Stimulated activated CD4-positive, alpha-beta T cell treated with anti-CD3 and anti-CD28 coated beads, Interleukin-1b, Interleukin-23, amount 100 ng/mL, for 1 hour (primary cell): ENCODE results near the gene DUSP6.

Source experiments
- DNase-seq, 2 donors: peaks; one replicate each; pipeline ENCODE4 v3.0.0-alpha.2; 2020; ENCODE audit warnings: low read depth in 2 of 2

The DUSP6 gene

DNA sequence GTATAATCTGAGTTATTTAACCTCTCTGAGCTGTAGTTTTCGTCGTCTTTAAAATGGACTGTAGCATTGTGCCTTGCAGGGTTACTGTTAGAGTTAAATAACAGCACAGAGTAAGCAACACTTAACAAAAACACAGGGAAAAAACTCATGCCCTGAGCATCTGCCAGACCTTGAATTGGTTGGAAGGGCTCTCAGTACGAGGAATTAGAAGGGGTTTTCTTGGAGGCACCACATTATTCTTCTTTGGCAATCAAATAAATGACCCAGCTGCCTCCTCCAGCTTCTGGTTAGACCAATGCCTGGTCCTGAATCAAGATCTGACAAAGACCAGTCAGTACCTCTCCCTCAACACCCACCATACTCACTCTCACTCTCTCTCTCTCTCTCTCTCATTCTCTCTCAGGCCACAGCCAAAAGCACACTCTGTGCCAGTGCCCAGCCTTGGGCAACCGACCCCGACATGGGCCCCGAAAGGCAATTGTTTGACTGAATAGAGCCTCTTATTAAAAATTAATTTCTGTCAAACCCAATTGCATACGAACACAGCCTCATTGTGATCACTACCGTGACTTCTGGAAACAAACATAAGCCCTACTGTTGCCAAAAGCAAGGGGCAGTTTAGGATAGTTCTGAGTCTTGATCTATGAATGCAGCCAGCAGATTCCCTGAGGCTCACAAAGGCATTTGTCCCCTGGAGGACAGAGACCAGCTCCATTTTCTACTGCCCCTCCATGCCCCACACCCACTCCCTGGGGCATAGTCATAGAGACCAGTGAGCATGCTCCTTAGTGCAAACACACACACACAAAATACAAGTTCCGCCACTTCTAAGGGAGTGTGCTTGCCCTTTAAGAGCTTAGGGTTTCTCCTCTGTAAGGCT is 23.9 kb downstream of the DUSP6 start:
- DNase-seq, result no peak

DNA sequence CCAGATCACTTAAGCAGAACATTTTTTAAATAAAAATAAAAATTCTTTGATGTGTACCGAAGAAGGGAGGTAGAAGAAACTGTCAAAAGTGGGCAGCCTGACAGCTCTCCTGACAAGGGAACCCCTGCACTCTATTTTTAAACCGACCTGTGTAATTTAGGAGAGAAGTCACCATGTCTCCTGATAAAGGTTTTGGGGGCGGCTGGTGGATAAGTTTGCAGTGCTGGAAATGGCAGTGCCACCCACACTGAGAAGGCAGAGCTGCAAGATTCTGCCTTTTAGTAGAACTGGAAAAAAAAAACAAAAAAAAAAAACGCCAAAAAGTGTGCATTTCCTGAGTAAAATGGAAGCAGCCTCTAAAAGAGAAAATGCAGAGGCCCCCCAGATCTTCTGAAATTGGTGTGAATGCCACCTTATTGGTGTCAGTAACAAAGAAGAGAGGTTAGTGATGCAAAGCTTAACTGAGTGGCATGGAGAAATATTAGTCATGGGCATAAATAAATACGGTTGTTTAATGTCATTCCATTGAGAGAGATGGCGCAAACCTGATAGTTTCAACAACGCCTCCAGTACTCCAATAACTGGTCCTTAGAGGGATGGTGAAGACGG is 24.7 kb downstream of the DUSP6 start:
- DNase-seq, result no peak

DNA sequence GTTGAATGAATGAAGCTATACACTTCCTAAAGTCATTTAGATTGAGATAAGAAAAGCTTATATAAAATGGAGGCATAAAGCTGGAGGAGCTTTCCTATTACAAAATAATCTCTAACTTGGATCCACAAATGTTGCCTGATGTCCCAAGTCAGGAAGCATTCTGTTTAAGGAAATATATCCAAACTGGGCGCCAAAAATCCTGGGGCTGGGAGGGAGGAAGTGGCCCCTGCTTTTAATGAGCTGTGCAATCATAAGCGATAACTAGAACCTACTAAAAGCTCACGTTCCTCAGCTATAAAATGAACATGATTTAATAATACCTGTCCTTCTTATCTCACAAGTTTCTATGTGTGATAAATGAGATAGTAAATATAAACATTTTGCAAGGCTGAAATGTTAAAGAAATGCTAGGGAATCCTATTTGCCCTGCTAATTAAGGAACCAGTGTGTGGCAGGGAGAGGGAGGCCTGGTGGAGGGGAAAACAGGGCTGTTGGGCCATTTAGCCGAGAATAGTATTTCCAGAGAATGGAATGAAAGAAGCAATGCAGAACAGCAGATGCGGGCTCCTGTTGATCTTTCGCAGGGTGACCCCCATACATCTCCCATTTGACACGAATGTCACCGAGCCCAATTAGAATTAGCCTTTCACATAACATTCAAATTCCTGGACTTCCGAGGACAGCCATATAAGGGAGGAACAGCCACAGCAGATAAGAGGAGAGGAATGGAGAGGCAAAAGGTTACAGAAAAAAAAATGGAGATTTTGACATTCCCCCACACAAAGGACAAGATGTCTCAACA is 25.9 kb downstream of the DUSP6 start:
- DNase-seq, result no peak

DNA sequence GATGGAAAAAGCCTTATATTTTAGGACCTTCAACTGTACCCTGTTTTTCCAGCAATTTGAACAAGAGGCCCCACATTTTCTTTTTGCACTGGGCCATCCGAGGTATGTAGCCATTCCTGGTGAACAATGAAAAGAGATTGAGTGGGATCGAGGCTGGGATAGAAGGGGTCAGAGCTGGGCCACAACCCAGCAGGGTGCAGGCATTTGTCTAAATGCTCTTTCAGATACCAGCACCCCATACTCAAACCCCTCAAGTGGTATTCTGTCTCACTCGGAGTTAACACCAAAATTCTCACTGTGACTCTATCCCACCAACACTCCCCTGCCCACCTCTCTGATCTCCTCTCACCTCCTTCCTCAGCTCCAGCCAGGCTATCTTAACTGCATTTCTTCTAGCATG is 26.8 kb downstream of the DUSP6 start:
- DNase-seq, result no peak

DNA sequence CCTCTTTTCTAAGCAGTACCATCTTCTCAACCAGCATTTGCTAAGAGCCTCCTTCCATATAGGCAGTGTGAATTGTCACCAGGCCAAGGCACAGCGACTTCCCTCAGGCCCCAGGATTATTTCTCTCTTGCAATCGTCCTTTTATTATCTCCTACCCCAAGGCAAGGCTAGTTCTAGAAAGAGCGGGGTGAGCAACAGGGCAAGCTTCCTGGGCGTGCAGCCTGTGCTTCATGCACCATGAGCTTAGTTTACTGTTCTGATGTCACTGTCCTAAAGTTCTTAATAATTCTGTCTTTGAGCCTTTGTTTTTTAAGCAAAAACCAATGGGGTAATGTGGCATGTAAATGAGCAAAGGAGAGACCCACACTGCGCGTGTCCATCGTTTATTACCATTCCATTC is 27.9 kb downstream of the DUSP6 start:
- no peak for DNase-seq

DNA sequence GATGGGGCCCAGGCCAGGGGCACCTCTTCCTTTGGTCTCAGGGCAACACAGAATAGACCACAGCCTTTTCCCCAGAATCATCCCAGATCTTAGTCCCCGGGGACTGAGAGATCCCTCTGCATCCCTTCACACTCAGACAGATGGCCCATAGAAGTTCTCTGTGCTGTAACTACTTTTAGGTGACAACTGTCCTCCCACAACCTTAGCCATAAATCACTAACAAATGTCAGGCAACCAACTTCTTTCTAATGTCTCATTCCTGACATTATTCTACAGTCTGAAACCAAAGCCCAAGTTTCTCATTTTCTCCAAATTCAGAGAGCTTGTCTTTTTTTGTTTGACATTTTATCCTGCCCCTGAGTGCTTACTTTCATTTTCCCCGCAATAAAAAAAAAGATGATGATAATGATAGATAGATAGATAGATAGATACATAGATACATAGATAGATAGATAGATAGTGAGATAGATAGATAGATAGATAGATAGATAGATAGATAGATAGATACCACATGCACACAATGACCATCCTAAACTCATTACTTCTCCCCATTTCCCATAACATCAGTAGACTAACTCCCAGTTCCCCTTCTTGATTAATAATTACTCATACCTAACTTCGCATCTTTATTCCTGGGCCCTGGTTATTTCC is 28.6 kb downstream of the DUSP6 start:
- no peak for DNase-seq

DNA sequence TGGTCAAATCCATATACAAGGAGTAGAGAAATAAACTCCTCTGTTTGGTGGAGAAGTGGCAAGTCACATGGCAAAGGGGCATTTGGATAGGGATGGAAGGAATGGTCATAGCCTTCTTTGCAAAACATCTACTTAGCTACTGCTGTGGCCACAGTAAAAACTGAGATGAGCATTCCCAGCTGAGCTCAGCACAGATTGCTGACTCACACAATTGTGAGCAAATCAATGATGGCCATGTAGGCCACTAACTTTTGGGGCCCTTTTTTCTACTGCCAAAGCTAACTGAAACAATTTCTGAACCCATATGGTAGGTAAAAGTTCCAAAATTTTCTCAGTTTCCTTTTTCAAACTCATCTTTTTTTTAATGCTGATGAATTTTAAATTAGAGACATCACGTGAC is 31.6 kb downstream of the DUSP6 start:
- DNase-seq, result no peak

DNA sequence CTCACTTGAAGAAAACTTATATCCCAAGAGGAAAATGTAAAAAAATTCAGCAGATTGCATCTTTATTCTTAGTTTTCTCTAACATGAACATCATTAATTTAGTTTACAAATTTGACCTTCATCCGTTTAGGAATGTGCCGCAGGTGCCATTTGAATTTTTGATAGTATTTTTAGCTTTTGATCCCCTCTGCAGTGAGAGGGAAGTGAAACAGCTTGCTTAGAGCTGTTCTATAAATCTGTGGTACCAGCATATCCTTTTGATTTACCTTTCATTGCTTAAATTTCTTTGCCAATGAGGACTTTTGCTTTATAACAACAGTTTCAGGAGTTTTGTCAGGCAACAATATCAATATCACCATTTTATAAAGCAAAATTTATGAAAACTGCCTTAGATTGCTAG is 32.7 kb downstream of the DUSP6 start:
- DNase-seq, result no peak

DNA sequence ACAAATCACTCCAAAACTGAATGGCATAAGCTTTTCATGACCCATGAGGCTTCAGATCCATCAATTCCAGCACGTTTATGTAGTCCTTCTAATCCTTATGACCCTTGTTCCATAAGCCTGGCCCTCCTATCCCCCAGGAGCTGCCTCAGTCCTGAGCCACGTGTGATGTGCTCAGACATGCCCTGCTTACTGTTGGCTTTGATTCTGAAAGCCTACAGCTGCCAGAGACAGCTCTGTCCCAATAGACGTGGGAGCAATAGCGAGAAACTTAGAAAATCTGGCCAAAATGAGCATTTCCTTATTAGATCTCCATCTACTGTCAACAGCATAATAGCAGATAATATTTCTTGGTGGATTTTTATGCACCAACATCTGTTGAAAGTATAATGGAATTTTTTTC is 33.2 kb downstream of the DUSP6 start:
- no peak for DNase-seq

DNA sequence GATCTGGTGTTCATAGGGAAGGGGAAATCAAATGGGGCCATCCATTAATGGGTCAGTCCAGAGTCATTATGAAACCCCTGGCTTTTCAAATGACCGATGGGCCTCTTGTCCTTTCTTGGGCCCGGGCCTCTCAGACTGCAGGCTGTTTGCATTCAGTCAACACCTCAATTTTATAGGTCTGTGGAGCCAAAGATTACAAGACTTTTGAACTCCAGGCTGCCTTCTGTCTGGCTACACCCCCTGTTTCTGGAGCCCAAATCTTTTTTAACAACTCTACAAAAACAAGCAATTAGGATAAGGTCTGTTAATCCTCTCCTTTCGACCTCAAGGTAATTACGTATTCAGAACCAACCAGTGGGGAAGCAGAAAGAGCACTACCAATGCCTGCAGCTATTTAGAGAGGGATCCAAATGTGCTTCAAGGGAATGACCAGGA is 35.6 kb downstream of the DUSP6 start:
- no peak for DNase-seq

DNA sequence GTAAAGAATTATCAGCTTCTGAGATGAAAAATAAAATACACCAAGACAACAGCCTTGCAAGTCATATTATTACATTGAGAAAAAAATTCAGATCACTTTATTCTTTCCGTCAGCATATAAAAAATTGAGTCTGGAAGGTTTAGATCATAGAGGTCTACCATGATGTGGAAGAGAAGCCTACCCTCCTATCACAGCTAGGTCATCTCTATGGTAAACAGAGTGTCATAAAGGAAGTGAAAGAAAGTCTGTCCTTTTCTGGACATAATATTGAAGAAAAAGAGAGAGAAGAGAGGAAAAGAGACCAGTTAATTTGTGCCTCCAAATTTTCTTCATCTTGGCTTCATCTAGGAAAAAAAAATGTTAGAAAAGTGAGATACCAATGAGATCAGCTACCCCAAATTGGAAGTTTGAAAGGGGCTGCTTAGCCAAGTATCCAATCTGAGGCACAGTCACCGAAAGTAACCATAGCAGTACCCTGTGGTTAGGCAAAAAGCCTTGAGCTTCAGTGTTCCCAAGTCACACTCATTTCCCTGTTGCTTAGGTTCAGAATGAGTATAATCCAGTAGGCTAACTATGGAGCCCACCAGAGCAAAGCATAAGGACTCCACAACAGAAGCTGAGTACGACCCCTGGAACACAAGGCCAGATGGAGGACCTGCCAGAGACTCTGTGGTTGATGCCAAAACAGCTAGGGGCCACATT is 38.1 kb downstream of the DUSP6 start:
- DNase-seq, result no peak

DNA sequence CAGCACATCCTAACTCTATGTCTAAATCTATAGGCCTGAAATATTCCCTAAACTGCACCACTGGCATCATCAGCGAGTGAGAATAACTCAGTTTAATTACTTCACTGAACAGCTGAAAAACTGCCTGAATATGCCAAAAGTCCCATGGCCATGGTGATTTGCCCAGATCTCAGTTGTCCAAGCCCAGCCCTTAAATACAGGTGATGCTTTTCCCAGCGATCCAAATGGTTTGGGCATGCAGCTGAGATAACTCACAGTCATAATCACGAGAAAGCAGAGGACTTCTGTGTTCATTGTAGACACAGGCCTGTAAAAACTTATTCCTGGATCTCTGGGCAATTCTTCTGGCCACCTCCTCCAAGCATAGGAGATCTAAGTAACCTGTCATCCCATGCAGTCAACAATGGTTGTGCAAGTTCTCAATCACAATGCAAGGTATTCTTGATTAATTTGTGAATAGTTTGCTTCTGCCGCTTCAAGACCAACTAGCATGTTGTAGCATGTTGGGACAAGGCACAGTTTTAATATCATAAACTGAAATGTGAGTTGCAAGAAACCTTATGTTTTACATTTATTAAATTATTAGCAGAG is 40.5 kb downstream of the DUSP6 start:
- no peak for DNase-seq

DNA sequence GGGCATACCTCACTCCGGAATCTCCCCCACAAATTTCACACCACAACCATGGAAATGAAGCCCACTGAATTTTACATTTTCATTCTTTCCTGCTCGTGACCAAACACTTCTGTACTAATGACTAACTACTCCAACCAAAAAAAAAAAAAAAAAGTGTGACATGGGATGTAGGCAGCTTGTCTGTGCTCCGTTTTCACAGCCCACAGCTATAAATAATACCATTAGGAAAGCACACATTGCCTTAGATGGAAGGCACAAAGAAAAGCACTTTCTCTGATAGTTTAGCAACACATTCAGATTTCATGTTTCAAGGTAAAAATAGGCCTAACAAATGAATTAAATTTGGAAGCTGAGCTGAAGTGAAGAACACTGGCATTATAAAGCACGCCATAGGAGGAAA is 42.5 kb downstream of the DUSP6 start:
- no peak for DNase-seq

DNA sequence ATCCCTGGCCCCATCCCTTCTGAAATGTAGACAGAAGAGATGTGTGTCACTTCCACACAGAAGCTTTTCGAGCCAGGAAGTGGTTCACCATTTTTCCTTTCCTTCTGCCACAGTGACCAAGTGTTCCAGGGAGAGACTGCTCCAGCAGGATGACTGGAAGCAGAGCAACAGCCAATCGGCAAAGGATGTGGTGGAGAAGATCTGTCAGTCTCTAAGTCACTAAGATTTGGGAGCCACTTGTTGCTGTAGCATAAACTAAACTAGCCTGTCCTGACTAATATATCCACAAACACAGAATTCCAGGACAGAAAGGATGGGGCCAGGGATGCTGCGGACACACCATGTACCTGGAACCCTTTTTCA is 42.9 kb downstream of the DUSP6 start:
- no peak for DNase-seq

DNA sequence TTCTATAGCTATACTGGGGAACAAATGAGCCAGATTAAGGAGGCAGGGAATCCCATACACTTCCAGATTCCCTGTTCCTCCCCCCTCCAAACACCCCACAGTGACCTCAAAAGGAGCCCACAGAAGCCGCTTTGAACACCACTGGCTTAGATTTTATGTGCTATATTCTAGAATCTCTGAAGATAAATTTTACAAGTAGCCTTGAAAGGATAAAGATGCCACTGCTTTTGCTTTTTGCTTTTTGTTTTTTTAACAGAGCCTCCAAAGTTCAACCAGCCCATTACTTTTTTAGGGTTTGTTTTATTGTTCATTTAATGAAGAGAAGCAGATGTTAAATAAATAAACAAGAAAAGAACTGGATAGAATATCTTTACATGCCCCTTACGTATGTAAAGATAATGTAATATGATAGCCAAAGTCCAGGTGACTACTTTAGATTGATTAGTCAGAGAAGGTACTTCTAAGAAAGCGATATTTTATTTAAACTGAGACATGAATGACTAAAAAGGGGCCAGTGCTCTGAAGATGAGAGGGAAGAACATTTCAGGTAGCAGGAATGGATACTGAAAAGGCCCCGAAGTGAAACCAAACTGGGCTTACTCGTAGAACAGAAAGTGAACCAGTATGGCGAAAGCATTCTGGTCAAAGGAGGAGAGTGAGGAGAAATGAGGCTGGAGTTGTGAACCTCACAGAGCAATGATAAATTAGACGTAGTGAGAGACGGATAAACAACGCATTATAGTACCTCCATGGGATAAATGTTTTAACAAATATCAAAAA is 44.6 kb downstream of the DUSP6 start:
- no peak for DNase-seq

DNA sequence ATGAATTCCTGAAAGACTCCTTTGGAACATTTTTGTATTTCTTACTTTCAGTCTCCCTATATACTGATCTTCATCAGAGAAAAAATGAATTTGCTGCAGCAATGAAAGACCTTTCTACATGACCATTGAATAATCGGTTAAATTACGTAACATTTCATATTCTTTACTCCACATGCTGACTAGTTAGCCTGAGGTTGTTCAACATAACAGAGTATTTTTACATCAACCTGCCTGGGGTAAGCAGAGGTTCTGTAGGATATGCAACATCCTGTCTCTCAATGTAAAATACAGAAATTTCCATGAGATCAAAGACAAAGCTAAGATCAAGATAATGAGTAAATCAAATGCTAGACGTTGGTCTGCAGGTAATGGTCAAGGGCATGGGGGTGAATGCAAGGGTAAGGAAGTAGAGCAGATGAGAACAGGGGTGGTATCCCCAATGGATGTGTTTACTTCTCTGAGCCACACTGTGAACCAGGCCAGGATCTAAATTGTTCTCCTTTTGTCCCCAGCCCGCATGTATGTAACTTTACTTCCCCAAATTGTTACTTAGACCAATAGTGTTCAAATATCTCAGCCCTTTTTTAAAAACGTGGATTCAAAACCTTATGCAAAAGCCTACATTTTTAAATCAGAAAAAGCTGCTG is 45.4 kb downstream of the DUSP6 start:
- DNase-seq, result no peak

DNA sequence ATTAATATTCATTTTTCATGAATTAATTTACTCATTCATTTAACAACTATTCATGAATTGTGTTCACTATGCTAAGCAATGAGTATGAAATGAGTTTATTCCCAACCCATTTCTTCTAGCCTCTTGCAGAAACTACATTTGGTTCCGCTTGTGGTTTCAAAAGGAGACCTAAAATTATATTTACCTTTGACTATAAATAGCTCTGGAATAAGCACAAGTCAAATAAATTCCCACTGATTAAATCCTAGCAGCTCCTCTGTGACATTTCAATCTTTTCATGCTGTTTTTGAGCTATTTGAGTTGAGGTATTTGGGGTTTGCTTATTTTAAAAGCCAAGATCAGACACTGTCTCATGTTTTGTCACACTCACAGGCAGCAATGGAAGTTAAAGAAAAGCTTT is 46.9 kb downstream of the DUSP6 start:
- DNase-seq, result no peak

DNA sequence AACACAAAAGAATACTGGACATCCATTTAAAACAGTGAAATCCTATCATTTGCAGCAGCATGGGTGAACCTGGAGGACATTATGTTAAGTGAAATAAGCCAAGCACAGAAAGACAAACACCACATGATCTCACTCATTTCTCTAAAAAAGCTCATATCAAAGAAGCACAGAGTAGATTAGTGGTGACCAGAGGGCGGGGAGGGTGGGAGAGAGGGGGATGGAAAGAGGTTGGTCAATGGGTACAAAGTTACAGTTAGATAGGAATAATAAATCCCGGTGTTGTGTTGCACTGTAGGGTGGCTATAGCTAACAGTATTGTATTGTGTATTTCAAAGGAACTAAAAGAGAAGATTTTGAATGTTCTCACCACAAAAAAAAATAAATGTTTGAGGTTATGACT is 52.4 kb downstream of the DUSP6 start:
- no peak for DNase-seq

DNA sequence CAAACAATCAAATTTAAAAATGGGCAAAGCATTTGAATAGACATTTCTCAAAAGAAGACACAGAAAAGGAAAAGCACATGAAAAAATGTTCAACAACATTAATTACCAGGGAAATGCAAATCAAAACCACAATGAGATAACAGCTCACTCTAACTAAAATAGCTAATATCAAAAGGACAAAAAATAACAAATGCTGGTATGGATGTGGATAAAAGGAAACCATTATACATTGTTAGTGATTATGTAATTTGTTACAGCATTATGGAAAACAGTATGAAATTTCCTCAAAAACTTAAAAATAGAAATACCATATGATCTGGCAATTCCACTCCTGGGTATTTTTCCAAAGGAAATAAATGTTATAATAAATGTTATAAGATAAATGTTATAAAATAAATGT is 52.9 kb downstream of the DUSP6 start:
- DNase-seq, result no peak
